Measurements from ENCODE around the gene SPAST.
"Not testable (repeated sequence)": the region's sequence is repeated elsewhere in the genome, so short reads cannot be mapped to it uniquely, and the experiment has no call there.

Gene SPAST

GRCh38 chr2:32128636-32129035 is 65.3 kb downstream of the SPAST start:
- DNase-seq (ENCODE audit: low read depth), result no peak

- no peak for DNase-seq (ENCODE audit: low read depth)
These were observed 65.7 kb downstream of the SPAST start for GRCh38 chr2:32129086-32129485.

GRCh38 chr2:32135409-32135808 is 72.1 kb downstream of the SPAST start:
- peak; percentile 80 for DNase-seq (ENCODE audit: low read depth)

- DNase-seq (ENCODE audit: low read depth), result peak; percentile 62
These were observed 72.7 kb downstream of the SPAST start for GRCh38 chr2:32136097-32136496.

- DNase-seq (ENCODE audit: low read depth), result not testable (repeated sequence)
These were observed 88.2 kb downstream of the SPAST start for GRCh38 chr2:32151544-32151943.

- DNase-seq (ENCODE audit: low read depth), result no peak
These were observed 96.3 kb downstream of the SPAST start for GRCh38 chr2:32159678-32160077.

GRCh38 chr2:32161296-32161695 is 97.9 kb downstream of the SPAST start:
- DNase-seq (ENCODE audit: low read depth), result no peak

- DNase-seq (ENCODE audit: low read depth), result not testable (repeated sequence)
These were observed 100.9 kb downstream of the SPAST start for GRCh38 chr2:32164254-32164653.

- DNase-seq (ENCODE audit: low read depth), result not testable (repeated sequence)
These were observed 101.6 kb downstream of the SPAST start for GRCh38 chr2:32165027-32165347.

- DNase-seq (ENCODE audit: low read depth), result peak; percentile 6
These were observed 102.8 kb downstream of the SPAST start for GRCh38 chr2:32166115-32166574.

GRCh38 chr2:32168513-32168912 is 105.2 kb downstream of the SPAST start:
- no peak for DNase-seq (ENCODE audit: low read depth)

GRCh38 chr2:32172870-32173269 is 109.5 kb downstream of the SPAST start:
- no peak for DNase-seq (ENCODE audit: low read depth)

- DNase-seq (ENCODE audit: low read depth), result no peak
These were observed 119.3 kb downstream of the SPAST start for GRCh38 chr2:32182667-32183066.

- no peak for DNase-seq (ENCODE audit: low read depth)
These were observed 125.7 kb downstream of the SPAST start for GRCh38 chr2:32189011-32189410.

GRCh38 chr2:32192418-32192817 is 129.1 kb downstream of the SPAST start:
- no peak for DNase-seq (ENCODE audit: low read depth)

- DNase-seq (ENCODE audit: low read depth), result no peak
These were observed 137.5 kb downstream of the SPAST start for GRCh38 chr2:32200814-32201213.

- not testable (repeated sequence) for DNase-seq (ENCODE audit: low read depth)
These were observed 140.1 kb downstream of the SPAST start for GRCh38 chr2:32203428-32203827.
